Activated naive CD4-positive, alpha-beta T cell treated with anti-CD3 and anti-CD28 coated beads for 36 hours (primary cell): Measurements from ENCODE around the gene CDK5RAP2. TPM values are rescaled to one million over a fixed set of nuclear protein-coding genes. Genes with fewer than 3 reads are reported as not detected.

Experiments used
- CTCF ChIA-PET: fragments of 350-600 bp; sonication (Branson Sonifier 250); formaldehyde crosslinking; loops from one replicate; lab custom pipeline; 2021; ENCODE audit warnings: antibody characterized with exemption; lab: Charles Lee
- DNase-seq: peaks from one replicate; pipeline ENCODE4 v3.0.0-alpha.2; 2020
- H3K27ac Mint-ChIP-seq: one replicate; pipeline ENCODE4 v1.8.0; 2021; ENCODE audit warnings: mild to moderate bottlenecking, mixed read lengths
- H3K27me3 Mint-ChIP-seq: one replicate; pipeline ENCODE4 v1.8.0; 2021; ENCODE audit warnings: low read depth, mixed read lengths
- H3K36me3 Mint-ChIP-seq: one replicate; pipeline ENCODE4 v1.8.0; 2021; ENCODE audit warnings: low read depth, mixed read lengths
- H3K4me1 Mint-ChIP-seq: one replicate; pipeline ENCODE4 v1.8.0; 2021; ENCODE audit warnings: low read depth, mixed read lengths
- H3K4me3 Mint-ChIP-seq: one replicate; pipeline ENCODE4 v1.8.0; 2021; ENCODE audit warnings: mild to moderate bottlenecking, moderate library complexity, mixed read lengths
- H3K9me3 Mint-ChIP-seq: one replicate; pipeline ENCODE4 v1.8.0; 2021; ENCODE audit warnings: mixed read lengths
- intact Hi-C: fragments of 100-400 bp; cut with micrococcal nuclease; formaldehyde crosslinking; loops from one replicate; pipeline ENCODE4 v1.15.1; 2023
- total RNA-seq, 2 experiments: library from RNA; stranded (reverse); gene quantifications; one replicate each; pipeline ENCODE4 v1.2.3, GENCODE V29; 2021

CDK5RAP2 gene
- total RNA-seq, 2 experiments from 2014 or later: 92.7 to 99.7 TPM

GRCh38 chr9:120413121-120414048 is 166.6 kb downstream of the CDK5RAP2 start:
- CTCF ChIA-PET: interaction anchor here (0.6 kb wide), 1 partner anchor 332 kb away, joined by 3 read pairs; no protein-coding TSS in a partner anchor
- no peak for DNase-seq
- Mint-ChIP-seq H3K27ac (no peak overlapping the region), H3K36me3 (peaks cover 29% of the 10 kb centered on the region), H3K27me3 (no peaks in the 10 kb centered on the region), H3K4me1 (no peaks in the 10 kb centered on the region), H3K4me3 (no peak overlapping the region), H3K9me3 (no peaks in the 10 kb centered on the region)
- intact Hi-C loops: no loop called here

- no peak overlapping the region for H3K4me3 Mint-ChIP-seq
- H3K9me3 Mint-ChIP-seq: no peaks in the 10 kb centered on the region
- CTCF ChIA-PET: interaction anchor here (0.6 kb wide), 1 partner anchor 331 kb away, joined by 3 read pairs; no protein-coding TSS in a partner anchor
- no peak for DNase-seq
- H3K36me3 Mint-ChIP-seq: peaks cover 26% of the 10 kb centered on the region
- no peak overlapping the region for H3K27ac Mint-ChIP-seq
- intact Hi-C loops: no loop called here
- no peaks in the 10 kb centered on the region for H3K27me3 Mint-ChIP-seq
- H3K4me1 Mint-ChIP-seq: no peaks in the 10 kb centered on the region
Measured at GRCh38 chr9:120412425-120412951, 167.5 kb downstream of the CDK5RAP2 start.

GRCh38 chr9:120411862-120412424 is 168.0 kb downstream of the CDK5RAP2 start:
- Mint-ChIP-seq H3K27me3 (no peaks in the 10 kb centered on the region), H3K4me3 (no peak overlapping the region), H3K4me1 (no peaks in the 10 kb centered on the region), H3K36me3 (peaks cover 23% of the 10 kb centered on the region), H3K27ac (no peak overlapping the region), H3K9me3 (no peaks in the 10 kb centered on the region)
- CTCF ChIA-PET: no interaction called here
- intact Hi-C loops: no loop called here
- DNase-seq: no peak

- intact Hi-C loops: no loop called here
- DNase-seq: no peak
- Mint-ChIP-seq H3K4me3 (no peak overlapping the region), H3K9me3 (no peaks in the 10 kb centered on the region), H3K27me3 (no peaks in the 10 kb centered on the region), H3K36me3 (peaks cover 23% of the 10 kb centered on the region), H3K27ac (no peak overlapping the region), H3K4me1 (no peaks in the 10 kb centered on the region)
- CTCF ChIA-PET: interaction anchor here (1.1 kb wide), 1 partner anchor 32 kb away, joined by 4 read pairs; no protein-coding TSS in a partner anchor
Measured at GRCh38 chr9:120410925-120411501, 169.0 kb downstream of the CDK5RAP2 start.

- CTCF ChIA-PET: no interaction called here
- Mint-ChIP-seq H3K27ac (no peak overlapping the region), H3K4me1 (peaks cover 4% of the 10 kb centered on the region), H3K27me3 (no peaks in the 10 kb centered on the region), H3K4me3 (no peak overlapping the region), H3K9me3 (no peaks in the 10 kb centered on the region), H3K36me3 (peaks cover 30% of the 10 kb centered on the region)
- intact Hi-C loops: no loop called here
- no peak for DNase-seq
Measured at GRCh38 chr9:120408680-120409258, 171.2 kb downstream of the CDK5RAP2 start.

- Mint-ChIP-seq H3K4me3 (no peak overlapping the region), H3K27me3 (no peaks in the 10 kb centered on the region), H3K9me3 (no peaks in the 10 kb centered on the region), H3K4me1 (peaks cover 11% of the 10 kb centered on the region), H3K36me3 (peaks cover 45% of the 10 kb centered on the region), H3K27ac (no peak overlapping the region)
- DNase-seq: no peak
- CTCF ChIA-PET: no interaction called here
- intact Hi-C loops: no loop called here
Measured at GRCh38 chr9:120405860-120406259, 174.1 kb downstream of the CDK5RAP2 start.

- intact Hi-C loops: no loop called here
- CTCF ChIA-PET: no interaction called here
- Mint-ChIP-seq H3K4me1 (peaks cover 11% of the 10 kb centered on the region), H3K27ac (no peak overlapping the region), H3K36me3 (peaks cover 42% of the 10 kb centered on the region), H3K4me3 (no peak overlapping the region), H3K27me3 (no peaks in the 10 kb centered on the region), H3K9me3 (no peaks in the 10 kb centered on the region)
- no peak for DNase-seq
Measured at GRCh38 chr9:120405134-120405533, 174.8 kb downstream of the CDK5RAP2 start.

GRCh38 chr9:120403543-120403856 is 176.5 kb downstream of the CDK5RAP2 start:
- no peak overlapping the region for H3K4me3 Mint-ChIP-seq
- CTCF ChIA-PET: interaction anchor here (0.6 kb wide), 1 partner anchor 1118 kb away, joined by 3 read pairs; no protein-coding TSS in a partner anchor
- intact Hi-C loops: no loop called here
- no peak for DNase-seq
- no peaks in the 10 kb centered on the region for H3K27me3 Mint-ChIP-seq
- H3K27ac Mint-ChIP-seq: peak overlapping the region; percentile 63
- H3K4me1 Mint-ChIP-seq: peaks cover 11% of the 10 kb centered on the region
- peaks cover 40% of the 10 kb centered on the region for H3K36me3 Mint-ChIP-seq
- H3K9me3 Mint-ChIP-seq: no peaks in the 10 kb centered on the region

GRCh38 chr9:120402741-120403542 is 177.0 kb downstream of the CDK5RAP2 start:
- peaks cover 40% of the 10 kb centered on the region for H3K36me3 Mint-ChIP-seq
- CTCF ChIA-PET: interaction anchor here (0.6 kb wide), 1 partner anchor 1118 kb away, joined by 3 read pairs; no protein-coding TSS in a partner anchor

GRCh38 chr9:120399940-120400339 is 180.0 kb downstream of the CDK5RAP2 start:
- Mint-ChIP-seq H3K4me1 (peaks cover 28% of the 10 kb centered on the region), H3K27ac (no peak overlapping the region), H3K27me3 (no peaks in the 10 kb centered on the region), H3K4me3 (no peak overlapping the region), H3K9me3 (no peaks in the 10 kb centered on the region), H3K36me3 (peaks cover 41% of the 10 kb centered on the region)
- DNase-seq: no peak
- CTCF ChIA-PET: interaction anchor here (0.6 kb wide), 1 partner anchor 293 kb away, joined by 3 read pairs; no protein-coding TSS in a partner anchor
- intact Hi-C loops: no loop called here

More at GRCh38 chr9:120402741-120403542, 177.0 kb downstream of the CDK5RAP2 start:
- peak overlapping the region; percentile 63 for H3K27ac Mint-ChIP-seq
- H3K4me1 Mint-ChIP-seq: peaks cover 11% of the 10 kb centered on the region
- H3K9me3 Mint-ChIP-seq: no peaks in the 10 kb centered on the region
- intact Hi-C loops: no loop called here
- H3K4me3 Mint-ChIP-seq: no peak overlapping the region
- no peaks in the 10 kb centered on the region for H3K27me3 Mint-ChIP-seq
- no peak for DNase-seq

- H3K9me3 Mint-ChIP-seq: no peaks in the 10 kb centered on the region
Measured at GRCh38 chr9:120398286-120398685, 181.7 kb downstream of the CDK5RAP2 start.

More at GRCh38 chr9:120398286-120398685, 181.7 kb downstream of the CDK5RAP2 start:
- CTCF ChIA-PET: no interaction called here
- no peak for DNase-seq
- Mint-ChIP-seq H3K27ac (no peak overlapping the region), H3K4me1 (peaks cover 34% of the 10 kb centered on the region), H3K4me3 (no peak overlapping the region), H3K27me3 (no peaks in the 10 kb centered on the region), H3K36me3 (peaks cover 42% of the 10 kb centered on the region)
- intact Hi-C loops: no loop called here
